ENCODE measurements around the gene RRP12.

DNA sequence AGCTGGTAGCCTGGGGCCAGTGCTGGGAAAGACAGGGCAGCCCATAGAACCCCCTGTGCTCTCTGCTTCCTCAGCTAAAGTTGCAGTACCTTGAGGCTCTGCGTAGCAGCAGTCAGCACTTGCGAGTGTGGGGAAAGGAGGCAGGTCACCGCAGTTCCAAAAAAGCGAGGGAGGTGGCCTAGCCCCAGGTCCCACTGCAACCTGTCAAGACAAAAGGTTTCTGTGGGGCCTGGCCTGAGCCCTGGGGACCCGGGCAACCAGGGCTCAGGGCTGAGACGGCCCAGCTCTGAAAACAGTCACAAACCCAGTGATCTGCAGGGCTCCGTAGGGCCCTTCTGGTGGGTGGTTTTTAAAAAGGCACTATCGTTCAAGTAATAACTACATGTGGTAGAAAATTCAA lies 19.5 kb downstream of the RRP12 start:
- TF ChIP-seq, protein P1, sequence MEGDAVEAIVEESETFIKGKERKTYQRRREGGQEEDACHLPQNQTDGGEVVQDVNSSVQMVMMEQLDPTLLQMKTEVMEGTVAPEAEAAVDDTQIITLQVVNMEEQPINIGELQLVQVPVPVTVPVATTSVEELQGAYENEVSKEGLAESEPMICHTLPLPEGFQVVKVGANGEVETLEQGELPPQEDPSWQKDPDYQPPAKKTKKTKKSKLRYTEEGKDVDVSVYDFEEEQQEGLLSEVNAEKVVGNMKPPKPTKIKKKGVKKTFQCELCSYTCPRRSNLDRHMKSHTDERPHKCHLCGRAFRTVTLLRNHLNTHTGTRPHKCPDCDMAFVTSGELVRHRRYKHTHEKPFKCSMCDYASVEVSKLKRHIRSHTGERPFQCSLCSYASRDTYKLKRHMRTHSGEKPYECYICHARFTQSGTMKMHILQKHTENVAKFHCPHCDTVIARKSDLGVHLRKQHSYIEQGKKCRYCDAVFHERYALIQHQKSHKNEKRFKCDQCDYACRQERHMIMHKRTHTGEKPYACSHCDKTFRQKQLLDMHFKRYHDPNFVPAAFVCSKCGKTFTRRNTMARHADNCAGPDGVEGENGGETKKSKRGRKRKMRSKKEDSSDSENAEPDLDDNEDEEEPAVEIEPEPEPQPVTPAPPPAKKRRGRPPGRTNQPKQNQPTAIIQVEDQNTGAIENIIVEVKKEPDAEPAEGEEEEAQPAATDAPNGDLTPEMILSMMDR (IDR thresholded peaks at IDR 0.05; ENCODE audit: insufficient read depth, low read length) = no peak
- TF ChIP-seq POLR2AphosphoS5 (IDR thresholded peaks at IDR 0.05; ENCODE audit: low read depth) (no peak), GABPA (IDR thresholded peaks at IDR 0.05; ENCODE audit: low read depth) (no peak), SPI1 (IDR thresholded peaks at IDR 0.05; ENCODE audit: borderline replicate concordance, low read depth) (no peak)
- TF ChIP-seq, protein P2, sequence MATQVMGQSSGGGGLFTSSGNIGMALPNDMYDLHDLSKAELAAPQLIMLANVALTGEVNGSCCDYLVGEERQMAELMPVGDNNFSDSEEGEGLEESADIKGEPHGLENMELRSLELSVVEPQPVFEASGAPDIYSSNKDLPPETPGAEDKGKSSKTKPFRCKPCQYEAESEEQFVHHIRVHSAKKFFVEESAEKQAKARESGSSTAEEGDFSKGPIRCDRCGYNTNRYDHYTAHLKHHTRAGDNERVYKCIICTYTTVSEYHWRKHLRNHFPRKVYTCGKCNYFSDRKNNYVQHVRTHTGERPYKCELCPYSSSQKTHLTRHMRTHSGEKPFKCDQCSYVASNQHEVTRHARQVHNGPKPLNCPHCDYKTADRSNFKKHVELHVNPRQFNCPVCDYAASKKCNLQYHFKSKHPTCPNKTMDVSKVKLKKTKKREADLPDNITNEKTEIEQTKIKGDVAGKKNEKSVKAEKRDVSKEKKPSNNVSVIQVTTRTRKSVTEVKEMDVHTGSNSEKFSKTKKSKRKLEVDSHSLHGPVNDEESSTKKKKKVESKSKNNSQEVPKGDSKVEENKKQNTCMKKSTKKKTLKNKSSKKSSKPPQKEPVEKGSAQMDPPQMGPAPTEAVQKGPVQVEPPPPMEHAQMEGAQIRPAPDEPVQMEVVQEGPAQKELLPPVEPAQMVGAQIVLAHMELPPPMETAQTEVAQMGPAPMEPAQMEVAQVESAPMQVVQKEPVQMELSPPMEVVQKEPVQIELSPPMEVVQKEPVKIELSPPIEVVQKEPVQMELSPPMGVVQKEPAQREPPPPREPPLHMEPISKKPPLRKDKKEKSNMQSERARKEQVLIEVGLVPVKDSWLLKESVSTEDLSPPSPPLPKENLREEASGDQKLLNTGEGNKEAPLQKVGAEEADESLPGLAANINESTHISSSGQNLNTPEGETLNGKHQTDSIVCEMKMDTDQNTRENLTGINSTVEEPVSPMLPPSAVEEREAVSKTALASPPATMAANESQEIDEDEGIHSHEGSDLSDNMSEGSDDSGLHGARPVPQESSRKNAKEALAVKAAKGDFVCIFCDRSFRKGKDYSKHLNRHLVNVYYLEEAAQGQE (IDR thresholded peaks at IDR 0.05; ENCODE audit: insufficient replicate concordance, low read depth) = no peak
